PC-9 (cell line): ENCODE data around the gene CDK5RAP3.

Experiments
- CTCF ChIP-seq: fragments of 200-600 bp; sonication (generic); conservative IDR thresholded peaks from 2 replicates; pipeline ENCODE4 v1.6.1; 2017; ENCODE audit warnings: mixed run types, antibody characterized with exemption, mild to moderate bottlenecking, moderate library complexity
- EZH2 ChIP-seq: fragments of 200-600 bp; sonication (generic); IDR thresholded peaks from 2 replicates; pipeline ENCODE4 v1.8.0; 2017; ENCODE audit warnings: antibody characterized with exemption, low read depth

GRCh38 chr17:47986520-47986919, 15.6 kb downstream of the CDK5RAP3 start:
- no peak for TF ChIP-seq CTCF
- TF ChIP-seq EZH2: no peak
